GM18502 (cell line): ENCODE data around the gene DNAAF6.

Experiments used
- ATAC-seq: cut with Tn5 transposase; IDR thresholded peaks from one replicate; pipeline ENCODE4 v1.9.1; 2021; ENCODE audit warnings: mild to moderate bottlenecking; ENCODE audit not compliant: unreplicated experiment, poor library complexity

The DNAAF6 gene

DNA sequence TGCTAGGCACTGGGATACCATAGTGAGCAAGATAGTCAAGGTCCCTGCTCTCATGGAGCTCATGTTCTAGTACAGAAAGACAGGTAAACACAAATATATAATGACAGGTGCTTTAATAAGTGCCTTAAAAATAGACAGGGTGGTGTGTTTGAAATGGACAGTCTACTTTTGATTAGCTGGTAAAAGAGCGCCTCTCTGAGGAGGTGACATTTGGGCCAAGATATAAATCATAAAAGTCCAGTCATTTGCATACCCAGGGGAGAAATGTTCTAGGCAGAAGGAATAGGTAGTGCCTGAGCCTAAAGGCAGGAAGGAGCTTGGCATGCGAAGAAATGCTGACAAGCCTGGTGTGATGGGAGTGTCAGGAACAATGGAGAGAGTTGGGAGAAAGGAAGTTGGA is 83.6 kb downstream of the DNAAF6 start:
- ATAC-seq, result no peak

- no peak for ATAC-seq
Observed at GRCh38 chrX:107293056-107293455, 86.6 kb downstream of the DNAAF6 start.
